HepG2 (cell line): ENCODE measurements around the gene DSG2. TPM values are rescaled to one million over a fixed set of nuclear protein-coding genes. Genes with fewer than 3 reads are reported as not detected.

Experiments used
- ATAD3A ChIP-seq: sonication (generic); formaldehyde crosslinking; IDR thresholded peaks from 2 replicates; pipeline ENCODE4 v1.4.0; 2020; ENCODE audit warnings: missing genetic modification reagents
- HIVEP1 ChIP-seq: sonication (generic); formaldehyde crosslinking; IDR thresholded peaks from 2 replicates; pipeline ENCODE4 v1.4.0; 2020; ENCODE audit warnings: mild to moderate bottlenecking, missing genetic modification reagents
- HMG20B ChIP-seq: conservative IDR thresholded peaks from 2 replicates; pipeline ENCODE4 v1.6.1; 2016; ENCODE audit warnings: missing genetic modification reagents, missing compliant biosample characterization
- ISL2 ChIP-seq: sonication (generic); formaldehyde crosslinking; IDR thresholded peaks from 2 replicates; pipeline ENCODE4 v1.5.0; 2020; ENCODE audit warnings: missing genetic modification reagents
- KAT2B ChIP-seq: fragments of 150-350 bp; IDR thresholded peaks from 2 replicates; pipeline ENCODE4 v1.6.1; 2014; ENCODE audit warnings: low read depth, low read length, borderline replicate concordance
- KLF9 ChIP-seq: IDR thresholded peaks from 2 replicates; pipeline ENCODE4 v1.6.1; 2016; ENCODE audit warnings: low read depth
- MATR3 ChIP-seq: sonication (generic); formaldehyde crosslinking; IDR thresholded peaks from 2 replicates; pipeline ENCODE4 v1.4.0; 2020; ENCODE audit warnings: missing genetic modification reagents
- PHF8 ChIP-seq: sonication (generic); formaldehyde crosslinking; IDR thresholded peaks from 2 replicates; pipeline ENCODE4 v1.5.0; 2020; ENCODE audit warnings: missing genetic modification reagents
- PRMT3 ChIP-seq: sonication (generic); formaldehyde crosslinking; IDR thresholded peaks from 2 replicates; pipeline ENCODE4 v1.8.1; 2022; ENCODE audit warnings: low read depth, mild to moderate bottlenecking, moderate library complexity, missing genetic modification reagents, borderline replicate concordance
- PRPF4 ChIP-seq: fragments of 200-400 bp; formaldehyde crosslinking; IDR thresholded peaks from 2 replicates; pipeline ENCODE4 v1.6.1; 2016; ENCODE audit warnings: low read length, low read depth; ENCODE audit not compliant: poor library complexity, severe bottlenecking
- ZBTB1 ChIP-seq: sonication (generic); formaldehyde crosslinking; IDR thresholded peaks from 2 replicates; pipeline ENCODE4 v1.4.0; 2020; ENCODE audit warnings: missing genetic modification reagents, borderline replicate concordance
- ZNF329 ChIP-seq: sonication (generic); formaldehyde crosslinking; IDR thresholded peaks from 2 replicates; pipeline ENCODE4 v1.9.0; 2021; ENCODE audit warnings: low read depth, mild to moderate bottlenecking, missing genetic modification reagents
- ZNF343 ChIP-seq: sonication (generic); formaldehyde crosslinking; IDR thresholded peaks from 2 replicates; pipeline ENCODE4 v1.4.0; 2020; ENCODE audit warnings: mild to moderate bottlenecking, missing genetic modification reagents
- ZNF746 ChIP-seq: sonication (generic); formaldehyde crosslinking; IDR thresholded peaks from 2 replicates; pipeline ENCODE4 v1.8.0; 2022; ENCODE audit warnings: mild to moderate bottlenecking, missing genetic modification reagents
- ZSCAN20 ChIP-seq: sonication (generic); formaldehyde crosslinking; IDR thresholded peaks from 2 replicates; pipeline ENCODE4 v1.4.0; 2020; ENCODE audit warnings: missing genetic modification reagents, mild to moderate bottlenecking, borderline replicate concordance
- ZSCAN21 ChIP-seq: sonication (generic); formaldehyde crosslinking; IDR thresholded peaks from 2 replicates; pipeline ENCODE4 v1.8.0; 2022; ENCODE audit warnings: mild to moderate bottlenecking, missing genetic modification reagents, moderate library complexity, borderline replicate concordance
- ZSCAN29 ChIP-seq: sonication (generic); formaldehyde crosslinking; conservative IDR thresholded peaks from 2 replicates; pipeline ENCODE4 v1.4.0; 2020; ENCODE audit warnings: mild to moderate bottlenecking, missing genetic modification reagents
- ZZZ3 ChIP-seq: sonication (generic); formaldehyde crosslinking; IDR thresholded peaks from 2 replicates; pipeline ENCODE4 v1.4.0; 2020; ENCODE audit warnings: missing genetic modification reagents, mild to moderate bottlenecking, borderline replicate concordance
- polyA plus RNA-seq, 8 experiments: library from polyadenylated mRNA; depleted of rRNA in 3 of 8; stranded (reverse) in 7 of 8; unstranded in 1 of 8; fragments of >200 nt; fragmentation: Illumina TruSeq in 4 of 8; extraction: Trizol in 4 of 8; gene quantifications; 2 replicates each; pipeline versions ENCODE4 v1.2.1 to v1.2.3, GENCODE V29; 2011 to 2016; ENCODE audit warnings: low read depth in 4 of 8, missing spikeins in 1 of 8, mixed read lengths in 1 of 8; ENCODE audit not compliant: insufficient read depth in 1 of 8
- total RNA-seq, 5 experiments: library from RNA; depleted of rRNA; stranded (reverse); fragments of >200 nt; fragmentation: Illumina TruSeq; extraction: Trizol; gene quantifications; 2 replicates each; pipeline ENCODE4 v1.2.3, GENCODE V29; 2016; ENCODE audit warnings: low read depth in 1 of 5
- TF ChIP-seq, protein P1 (sequence below): sonication (generic); formaldehyde crosslinking; conservative IDR thresholded peaks from 2 replicates; pipeline ENCODE4 v1.8.1; 2023; ENCODE audit warnings: missing genetic modification reagents
- TF ChIP-seq, protein P2 (sequence below): IDR thresholded peaks from 2 replicates; pipeline ENCODE4 v1.6.1; 2012; ENCODE audit warnings: low read length, improper control_type of control experiment
- TF ChIP-seq, protein P3 (sequence below): sonication (generic); formaldehyde crosslinking; IDR thresholded peaks from 2 replicates; pipeline ENCODE4 v1.4.0; 2020; ENCODE audit warnings: missing genetic modification reagents; ENCODE audit errors: not compliant biosample characterization
- TF ChIP-seq, protein P4 (sequence below): sonication (generic); formaldehyde crosslinking; IDR thresholded peaks from 2 replicates; pipeline ENCODE4 v1.4.0; 2020; ENCODE audit warnings: missing genetic modification reagents
- TF ChIP-seq, protein P5 (sequence below): sonication (generic); formaldehyde crosslinking; IDR thresholded peaks from 2 replicates; pipeline ENCODE4 v1.5.1; 2020; ENCODE audit warnings: mild to moderate bottlenecking, missing genetic modification reagents, borderline replicate concordance

DSG2 gene
- total and polyA plus RNA-seq, 2 of the 13 experiments (the other 11 are each of a cell fraction or from before 2014, with no cell fraction given), result 23.3 to 66.7 TPM

DNA sequence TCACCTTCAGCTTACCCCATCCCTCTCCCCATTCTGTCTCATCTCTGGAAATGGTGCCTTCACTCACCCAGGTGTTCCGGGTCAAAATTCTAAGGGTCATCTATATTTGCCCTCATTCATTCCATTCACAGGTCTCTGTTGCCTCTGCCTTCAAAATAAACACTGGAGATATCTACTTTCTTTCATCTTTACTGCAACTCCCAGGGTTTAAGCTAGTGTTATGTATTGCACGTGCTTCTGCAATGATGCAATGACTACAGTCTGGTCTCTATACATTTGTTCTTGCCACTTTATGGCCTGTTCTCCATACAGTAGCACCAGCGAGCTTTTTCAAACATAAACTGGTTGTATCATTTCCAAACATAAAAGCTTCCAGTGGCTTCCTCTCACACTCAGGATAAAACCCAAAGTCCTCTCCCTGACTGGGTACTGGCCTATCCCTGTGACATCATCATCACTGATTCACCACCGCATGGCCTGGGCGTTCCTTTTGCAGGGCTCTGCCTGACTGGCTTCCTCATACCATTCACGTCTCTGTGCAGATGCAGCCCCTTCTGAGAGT lies 14.3 kb downstream of the DSG2 start (continued):
- TF ChIP-seq ZSCAN20, result no peak
- TF ChIP-seq, protein P1, sequence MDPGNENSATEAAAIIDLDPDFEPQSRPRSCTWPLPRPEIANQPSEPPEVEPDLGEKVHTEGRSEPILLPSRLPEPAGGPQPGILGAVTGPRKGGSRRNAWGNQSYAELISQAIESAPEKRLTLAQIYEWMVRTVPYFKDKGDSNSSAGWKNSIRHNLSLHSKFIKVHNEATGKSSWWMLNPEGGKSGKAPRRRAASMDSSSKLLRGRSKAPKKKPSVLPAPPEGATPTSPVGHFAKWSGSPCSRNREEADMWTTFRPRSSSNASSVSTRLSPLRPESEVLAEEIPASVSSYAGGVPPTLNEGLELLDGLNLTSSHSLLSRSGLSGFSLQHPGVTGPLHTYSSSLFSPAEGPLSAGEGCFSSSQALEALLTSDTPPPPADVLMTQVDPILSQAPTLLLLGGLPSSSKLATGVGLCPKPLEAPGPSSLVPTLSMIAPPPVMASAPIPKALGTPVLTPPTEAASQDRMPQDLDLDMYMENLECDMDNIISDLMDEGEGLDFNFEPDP, result no peak
- TF ChIP-seq ATAD3A (CRISPR knock-in tag), result no peak
- TF ChIP-seq ZNF746 (CRISPR knock-in tag), result peak; percentile 56; the same call in 1 of the 2 replicates
- TF ChIP-seq HMG20B (CRISPR knock-in tag), result peak; percentile 97
- 0 out of 2 replicates have a peak, but pooled peaks have one; percentile 18 for TF ChIP-seq PHF8
- TF ChIP-seq ZSCAN29 (CRISPR knock-in tag), result peak; percentile 50; the same call in 1 of the 2 replicates
- TF ChIP-seq, protein P2, sequence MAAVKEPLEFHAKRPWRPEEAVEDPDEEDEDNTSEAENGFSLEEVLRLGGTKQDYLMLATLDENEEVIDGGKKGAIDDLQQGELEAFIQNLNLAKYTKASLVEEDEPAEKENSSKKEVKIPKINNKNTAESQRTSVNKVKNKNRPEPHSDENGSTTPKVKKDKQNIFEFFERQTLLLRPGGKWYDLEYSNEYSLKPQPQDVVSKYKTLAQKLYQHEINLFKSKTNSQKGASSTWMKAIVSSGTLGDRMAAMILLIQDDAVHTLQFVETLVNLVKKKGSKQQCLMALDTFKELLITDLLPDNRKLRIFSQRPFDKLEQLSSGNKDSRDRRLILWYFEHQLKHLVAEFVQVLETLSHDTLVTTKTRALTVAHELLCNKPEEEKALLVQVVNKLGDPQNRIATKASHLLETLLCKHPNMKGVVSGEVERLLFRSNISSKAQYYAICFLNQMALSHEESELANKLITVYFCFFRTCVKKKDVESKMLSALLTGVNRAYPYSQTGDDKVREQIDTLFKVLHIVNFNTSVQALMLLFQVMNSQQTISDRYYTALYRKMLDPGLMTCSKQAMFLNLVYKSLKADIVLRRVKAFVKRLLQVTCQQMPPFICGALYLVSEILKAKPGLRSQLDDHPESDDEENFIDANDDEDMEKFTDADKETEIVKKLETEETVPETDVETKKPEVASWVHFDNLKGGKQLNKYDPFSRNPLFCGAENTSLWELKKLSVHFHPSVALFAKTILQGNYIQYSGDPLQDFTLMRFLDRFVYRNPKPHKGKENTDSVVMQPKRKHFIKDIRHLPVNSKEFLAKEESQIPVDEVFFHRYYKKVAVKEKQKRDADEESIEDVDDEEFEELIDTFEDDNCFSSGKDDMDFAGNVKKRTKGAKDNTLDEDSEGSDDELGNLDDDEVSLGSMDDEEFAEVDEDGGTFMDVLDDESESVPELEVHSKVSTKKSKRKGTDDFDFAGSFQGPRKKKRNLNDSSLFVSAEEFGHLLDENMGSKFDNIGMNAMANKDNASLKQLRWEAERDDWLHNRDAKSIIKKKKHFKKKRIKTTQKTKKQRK, result no peak
- TF ChIP-seq, protein P3, sequence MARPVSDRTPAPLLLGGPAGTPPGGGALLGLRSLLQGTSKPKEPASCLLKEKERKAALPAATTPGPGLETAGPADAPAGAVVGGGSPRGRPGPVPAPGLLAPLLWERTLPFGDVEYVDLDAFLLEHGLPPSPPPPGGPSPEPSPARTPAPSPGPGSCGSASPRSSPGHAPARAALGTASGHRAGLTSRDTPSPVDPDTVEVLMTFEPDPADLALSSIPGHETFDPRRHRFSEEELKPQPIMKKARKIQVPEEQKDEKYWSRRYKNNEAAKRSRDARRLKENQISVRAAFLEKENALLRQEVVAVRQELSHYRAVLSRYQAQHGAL, result no peak
- no peak for TF ChIP-seq HIVEP1
- TF ChIP-seq, protein P4, sequence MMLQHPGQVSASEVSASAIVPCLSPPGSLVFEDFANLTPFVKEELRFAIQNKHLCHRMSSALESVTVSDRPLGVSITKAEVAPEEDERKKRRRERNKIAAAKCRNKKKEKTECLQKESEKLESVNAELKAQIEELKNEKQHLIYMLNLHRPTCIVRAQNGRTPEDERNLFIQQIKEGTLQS (CRISPR knock-in tag), result peak; percentile 98
- 0 out of 2 replicates have a peak, but pooled peaks have one; percentile 12 for TF ChIP-seq ZNF343
- no peak for TF ChIP-seq KAT2B
- TF ChIP-seq ZZZ3 (CRISPR knock-in tag), result no peak
- no peak for TF ChIP-seq ZBTB1 (CRISPR knock-in tag)
- TF ChIP-seq, protein P5, sequence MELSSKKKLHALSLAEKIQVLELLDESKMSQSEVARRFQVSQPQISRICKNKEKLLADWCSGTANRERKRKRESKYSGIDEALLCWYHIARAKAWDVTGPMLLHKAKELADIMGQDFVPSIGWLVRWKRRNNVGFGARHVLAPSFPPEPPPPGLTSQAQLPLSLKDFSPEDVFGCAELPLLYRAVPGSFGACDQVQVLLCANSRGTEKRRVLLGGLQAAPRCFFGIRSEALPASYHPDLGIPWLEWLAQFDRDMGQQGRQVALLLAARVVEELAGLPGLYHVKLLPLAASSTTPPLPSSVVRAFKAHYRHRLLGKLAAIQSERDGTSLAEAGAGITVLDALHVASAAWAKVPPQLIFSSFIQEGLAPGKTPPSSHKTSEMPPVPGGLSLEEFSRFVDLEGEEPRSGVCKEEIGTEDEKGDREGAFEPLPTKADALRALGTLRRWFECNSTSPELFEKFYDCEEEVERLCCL (CRISPR knock-in tag), result no peak
- TF ChIP-seq ZSCAN21 (CRISPR knock-in tag), result peak; percentile 88
- no peak for TF ChIP-seq KLF9 (CRISPR knock-in tag)
- TF ChIP-seq PRPF4, result no peak
- TF ChIP-seq PRMT3 (CRISPR knock-in tag), result no peak
- peak; percentile 98 for TF ChIP-seq ISL2 (CRISPR knock-in tag)
- no peak for TF ChIP-seq MATR3 (CRISPR knock-in tag)
- no peak for TF ChIP-seq ZNF329
